ENCODE results near the gene NEDD4L. TPM values are rescaled to one million over a fixed set of nuclear protein-coding genes. Genes with fewer than 3 reads are reported as not detected.

Gene NEDD4L
- total and polyA plus RNA-seq, 2 donors (not counting 1 experiment from before 2014, with no cell fraction given), result 10.3 to 25.7 TPM

- no peak overlapping the region for H3K4me2 ChIP-seq (replicated peaks; ENCODE audit: low read depth, low read length, poor library complexity, severe bottlenecking)
- H3K4me3 ChIP-seq (ENCODE audit: control extremely low read depth in 1 of 5, extremely low read depth in 1 of 5, insufficient read depth in 1 of 5, low read depth in 2 of 5, low read length in 4 of 5), result no peak overlapping the region
- no peak overlapping the region for H2AFZ ChIP-seq (ENCODE audit: insufficient read depth, low read depth, low read length, poor library complexity, severe bottlenecking)
- no peaks in the 10 kb centered on the region for H3K36me3 ChIP-seq (replicated peaks in 1 of 2; ENCODE audit: control extremely low read depth in 1 of 2, control insufficient read depth in 1 of 2, extremely low read depth in 1 of 2, insufficient read depth in 2 of 2, low read length in 1 of 2)
- H3K4me1 Mint-ChIP-seq, result peaks cover 37% of the 10 kb centered on the region
- H4K20me1 ChIP-seq (ENCODE audit: control insufficient read depth, insufficient read depth, low read length, poor library complexity, severe bottlenecking), result no peaks in the 10 kb centered on the region
- H3K9ac ChIP-seq (ENCODE audit: low read length), result no peak overlapping the region
- no peak overlapping the region for H3K4me3 Mint-ChIP-seq
- no peak overlapping the region for H3K27ac Mint-ChIP-seq
- WGBS (ENCODE audit: insufficient coverage), result 66% methylated on average over 10 of the region's 12 CpGs
- no peak for DNase-seq
- no peaks in the 10 kb centered on the region for H3K79me2 ChIP-seq (ENCODE audit: control insufficient read depth, insufficient read depth, low read length)
- H3K9me3 ChIP-seq (ENCODE audit: control extremely low read depth in 1 of 3, control insufficient read depth in 2 of 3, insufficient read depth in 1 of 3, low read length in 2 of 3), result no peaks in the 10 kb centered on the region
- no peak overlapping the region for H3K27ac ChIP-seq (ENCODE audit: low read length in 2 of 2)
- no peaks in the 10 kb centered on the region for H3K27me3 Mint-ChIP-seq
- ChIA-PET POLR2A (no interaction called here), CTCF (no interaction called here)
- TF ChIP-seq, protein P1, sequence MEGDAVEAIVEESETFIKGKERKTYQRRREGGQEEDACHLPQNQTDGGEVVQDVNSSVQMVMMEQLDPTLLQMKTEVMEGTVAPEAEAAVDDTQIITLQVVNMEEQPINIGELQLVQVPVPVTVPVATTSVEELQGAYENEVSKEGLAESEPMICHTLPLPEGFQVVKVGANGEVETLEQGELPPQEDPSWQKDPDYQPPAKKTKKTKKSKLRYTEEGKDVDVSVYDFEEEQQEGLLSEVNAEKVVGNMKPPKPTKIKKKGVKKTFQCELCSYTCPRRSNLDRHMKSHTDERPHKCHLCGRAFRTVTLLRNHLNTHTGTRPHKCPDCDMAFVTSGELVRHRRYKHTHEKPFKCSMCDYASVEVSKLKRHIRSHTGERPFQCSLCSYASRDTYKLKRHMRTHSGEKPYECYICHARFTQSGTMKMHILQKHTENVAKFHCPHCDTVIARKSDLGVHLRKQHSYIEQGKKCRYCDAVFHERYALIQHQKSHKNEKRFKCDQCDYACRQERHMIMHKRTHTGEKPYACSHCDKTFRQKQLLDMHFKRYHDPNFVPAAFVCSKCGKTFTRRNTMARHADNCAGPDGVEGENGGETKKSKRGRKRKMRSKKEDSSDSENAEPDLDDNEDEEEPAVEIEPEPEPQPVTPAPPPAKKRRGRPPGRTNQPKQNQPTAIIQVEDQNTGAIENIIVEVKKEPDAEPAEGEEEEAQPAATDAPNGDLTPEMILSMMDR (IDR thresholded peaks at IDR 0.05), result no peak
- no peak for TF ChIP-seq EZH2 (IDR thresholded peaks at IDR 0.05; ENCODE audit: borderline replicate concordance, insufficient read depth, low read depth, low read length, poor library complexity, severe bottlenecking)
- intact Hi-C loops (cut with micrococcal nuclease), result no loop called here
- H3K27me3 ChIP-seq (replicated peaks in 1 of 4; ENCODE audit: control extremely low read depth in 1 of 4, control insufficient read depth in 3 of 4, insufficient read depth in 4 of 4, low read length in 3 of 4), result no peaks in the 10 kb centered on the region
- H3K9me3 Mint-ChIP-seq (ENCODE audit: insufficient read depth), result no peaks in the 10 kb centered on the region
- ATAC-seq (ENCODE audit: low read depth), result no peak
- no peaks in the 10 kb centered on the region for H3K4me1 ChIP-seq (ENCODE audit: control insufficient read depth in 2 of 2, insufficient read depth in 2 of 2, low read length in 2 of 2)
Observed at GRCh38 chr18:58104096-58104495, 60.1 kb downstream of the NEDD4L start.

- Histone ChIP-seq H3K4me3 (ENCODE audit: control extremely low read depth in 1 of 5, extremely low read depth in 1 of 5, insufficient read depth in 1 of 5, low read depth in 2 of 5, low read length in 4 of 5) (no peak overlapping the region), H3K27me3 (replicated peaks in 1 of 4; ENCODE audit: control extremely low read depth in 1 of 4, control insufficient read depth in 3 of 4, insufficient read depth in 4 of 4, low read length in 3 of 4) (no peaks in the 10 kb centered on the region), H3K9me3 (ENCODE audit: control extremely low read depth in 1 of 3, control insufficient read depth in 2 of 3, insufficient read depth in 1 of 3, low read length in 2 of 3) (no peaks in the 10 kb centered on the region), H3K9ac (ENCODE audit: low read length) (no peak overlapping the region), H3K36me3 (replicated peaks in 1 of 2; ENCODE audit: control extremely low read depth in 1 of 2, control insufficient read depth in 1 of 2, extremely low read depth in 1 of 2, insufficient read depth in 2 of 2, low read length in 1 of 2) (no peaks in the 10 kb centered on the region), H3K79me2 (ENCODE audit: control insufficient read depth, insufficient read depth, low read length) (no peaks in the 10 kb centered on the region), H4K20me1 (ENCODE audit: control insufficient read depth, insufficient read depth, low read length, poor library complexity, severe bottlenecking) (no peaks in the 10 kb centered on the region), H2AFZ (ENCODE audit: insufficient read depth, low read depth, low read length, poor library complexity, severe bottlenecking) (no peak overlapping the region), H3K4me2 (replicated peaks; ENCODE audit: low read depth, low read length, poor library complexity, severe bottlenecking) (no peak overlapping the region), H3K4me1 (ENCODE audit: control insufficient read depth in 2 of 2, insufficient read depth in 2 of 2, low read length in 2 of 2) (no peaks in the 10 kb centered on the region), H3K27ac (ENCODE audit: low read length in 2 of 2) (no peak overlapping the region)
- Mint-ChIP-seq H3K27me3 (no peaks in the 10 kb centered on the region), H3K27ac (no peak overlapping the region), H3K4me1 (peaks cover 30% of the 10 kb centered on the region), H3K9me3 (ENCODE audit: insufficient read depth) (no peaks in the 10 kb centered on the region), H3K4me3 (no peak overlapping the region)
- no peak for DNase-seq
- ChIA-PET CTCF (interaction anchor here (1.1 kb wide), 1 partner anchor 13 kb away, joined by 3 read pairs; no protein-coding TSS in a partner anchor), POLR2A (interaction anchor here (0.6 kb wide), 1 partner anchor 12 kb away, joined by 9 read pairs; no protein-coding TSS in a partner anchor)
- ATAC-seq (ENCODE audit: low read depth), result no peak
- 100% methylated on average over 4 of the region's 10 CpGs for WGBS (ENCODE audit: insufficient coverage)
- intact Hi-C loops (cut with micrococcal nuclease), result no loop called here
- TF ChIP-seq EZH2 (IDR thresholded peaks at IDR 0.05; ENCODE audit: borderline replicate concordance, insufficient read depth, low read depth, low read length, poor library complexity, severe bottlenecking), result no peak
- TF ChIP-seq, protein P1 (IDR thresholded peaks at IDR 0.05), result no peak
Observed at GRCh38 chr18:58105206-58105887, 61.3 kb downstream of the NEDD4L start.

All from B cell (primary cell).